Neural progenitor cell (in vitro differentiated cells): ENCODE data around the gene CYTL1. TPM values are rescaled to one million over a fixed set of nuclear protein-coding genes. Genes with fewer than 3 reads are reported as not detected.

Experiments used
- DNase-seq: peaks from one replicate; pipeline ENCODE4 v3.0.0-alpha.2; 2016; ENCODE audit warnings: low spot score
- H2AFZ ChIP-seq: fragments of 200-600 bp; sonication (generic); replicated peaks from 2 replicates; pipeline ENCODE4 v1.6.1; 2016; ENCODE audit warnings: antibody characterized with exemption
- H3F3A ChIP-seq: fragments of 200-600 bp; sonication (generic); 2 replicates; pipeline ENCODE4 v1.6.1; 2016; ENCODE audit warnings: antibody characterized with exemption, low read depth
- H3K27ac ChIP-seq: fragments of 200-600 bp; sonication (generic); 2 replicates; pipeline ENCODE4 v1.5.1; 2016; ENCODE audit warnings: mild to moderate bottlenecking
- H3K27me3 ChIP-seq: fragments of 200-600 bp; sonication (generic); 2 replicates; pipeline ENCODE4 v1.6.1; 2016; ENCODE audit warnings: mild to moderate bottlenecking, moderate library complexity
- H3K36me3 ChIP-seq: fragments of 200-600 bp; sonication (generic); 2 replicates; pipeline ENCODE4 v1.5.1; 2016
- H3K4me1 ChIP-seq: fragments of 200-600 bp; sonication (generic); 2 replicates; pipeline ENCODE4 v1.6.1; 2016; ENCODE audit warnings: mixed run types
- H3K4me2 ChIP-seq: fragments of 200-600 bp; sonication (generic); 2 replicates; pipeline ENCODE4 v1.6.1; 2016
- H3K4me3 ChIP-seq: fragments of 200-600 bp; sonication (generic); 2 replicates; pipeline ENCODE4 v1.5.1; 2016
- H3K79me2 ChIP-seq: fragments of 200-600 bp; sonication (generic); 2 replicates; pipeline ENCODE4 v1.6.1; 2016; ENCODE audit warnings: low read depth
- H3K9ac ChIP-seq: fragments of 200-600 bp; sonication (generic); 2 replicates; pipeline ENCODE4 v1.6.1; 2016
- H3K9me3 ChIP-seq: fragments of 200-600 bp; sonication (generic); 2 replicates; pipeline ENCODE4 v1.5.1; 2016; ENCODE audit warnings: low read depth
- H4K20me1 ChIP-seq: fragments of 200-600 bp; sonication (generic); 2 replicates; pipeline ENCODE4 v1.6.1; 2016; ENCODE audit warnings: low read depth
- H3K27ac Mint-ChIP-seq: 3 replicates; pipeline ENCODE4 v1.8.0; 2021; ENCODE audit warnings: mixed read lengths
- H3K27me3 Mint-ChIP-seq: 2 replicates; pipeline ENCODE4 v1.8.0; 2022; ENCODE audit warnings: low read depth, mild to moderate bottlenecking, inconsistent platforms, moderate library complexity, mixed read lengths; ENCODE audit not compliant: insufficient read depth
- H3K36me3 Mint-ChIP-seq: 3 replicates; pipeline ENCODE4 v1.8.0; 2021; ENCODE audit warnings: mixed read lengths
- H3K4me1 Mint-ChIP-seq: 3 replicates; pipeline ENCODE4 v1.8.0; 2021; ENCODE audit warnings: mixed read lengths
- H3K4me3 Mint-ChIP-seq: 3 replicates; pipeline ENCODE4 v1.8.0; 2021; ENCODE audit warnings: mild to moderate bottlenecking, moderate library complexity, mixed read lengths
- H3K9me3 Mint-ChIP-seq: 3 replicates; pipeline ENCODE4 v1.8.0; 2020; ENCODE audit warnings: mixed read lengths
- EZH2 ChIP-seq: fragments of 200-600 bp; sonication (generic); IDR thresholded peaks from 2 replicates; pipeline ENCODE4 v1.6.1; 2017; ENCODE audit warnings: antibody characterized with exemption, mild to moderate bottlenecking, moderate library complexity
- EZH2phosphoT487 ChIP-seq: fragments of 200-600 bp; sonication (generic); IDR thresholded peaks from 2 replicates; pipeline ENCODE4 v1.6.1; 2017; ENCODE audit warnings: antibody characterized with exemption
- total RNA-seq: library from RNA; depleted of rRNA; stranded (reverse); fragments of >200 nt; gene quantifications from 2 replicates; pipeline ENCODE4 v1.2.3, GENCODE V29; 2015; ENCODE audit warnings: low replicate concordance
- TF ChIP-seq, protein P1 (sequence below): fragments of 200-600 bp; sonication (generic); IDR thresholded peaks from 2 replicates; pipeline ENCODE4 v1.5.1; 2017; ENCODE audit warnings: antibody characterized with exemption, mild to moderate bottlenecking

CYTL1 gene
- total RNA-seq, 1 donor from 2014 or later: 3.1 TPM

DNA sequence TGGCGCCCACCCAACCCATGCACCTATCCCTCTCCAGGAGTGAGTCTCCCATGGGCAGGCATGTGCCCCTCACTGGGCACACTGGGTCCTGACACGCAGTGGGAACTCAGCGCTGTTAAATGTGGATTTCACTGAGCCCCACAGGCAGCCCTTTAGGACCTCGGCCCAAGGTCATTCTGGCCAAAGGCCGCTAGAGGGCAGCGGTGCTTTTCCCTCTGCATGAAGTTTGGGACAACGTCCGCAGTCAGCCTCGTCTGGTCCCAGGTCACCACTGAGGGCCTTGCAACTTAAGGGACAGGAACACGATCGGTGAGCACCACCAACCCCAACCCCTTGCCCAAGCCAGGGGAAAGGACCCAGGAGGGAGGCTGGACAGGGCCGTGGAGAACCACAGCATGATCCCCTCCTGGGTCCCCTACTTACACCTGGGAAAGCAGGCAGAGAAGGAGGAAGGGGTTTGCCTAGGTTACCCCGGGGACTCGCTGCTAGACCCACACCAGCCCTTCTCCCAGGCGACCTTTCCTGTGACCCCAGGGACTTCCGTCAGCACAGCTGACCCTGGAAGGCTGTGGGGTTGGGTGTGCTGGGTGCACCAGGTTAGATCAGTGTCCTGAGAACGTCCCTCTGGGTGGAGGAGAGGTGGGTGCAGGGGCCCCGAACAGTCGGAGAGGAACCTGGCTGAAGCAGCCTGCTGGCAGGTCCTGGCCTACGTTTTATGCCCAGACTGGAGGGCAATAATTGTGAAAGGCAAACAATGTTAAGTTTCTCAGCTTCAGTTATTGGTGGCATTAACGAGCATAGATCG, 24.0 kb downstream of the CYTL1 start:
- no peaks in the 10 kb centered on the region for H3K9me3 Mint-ChIP-seq
- TF ChIP-seq EZH2phosphoT487 (no peak), EZH2 (no peak)
- TF ChIP-seq, protein P1, sequence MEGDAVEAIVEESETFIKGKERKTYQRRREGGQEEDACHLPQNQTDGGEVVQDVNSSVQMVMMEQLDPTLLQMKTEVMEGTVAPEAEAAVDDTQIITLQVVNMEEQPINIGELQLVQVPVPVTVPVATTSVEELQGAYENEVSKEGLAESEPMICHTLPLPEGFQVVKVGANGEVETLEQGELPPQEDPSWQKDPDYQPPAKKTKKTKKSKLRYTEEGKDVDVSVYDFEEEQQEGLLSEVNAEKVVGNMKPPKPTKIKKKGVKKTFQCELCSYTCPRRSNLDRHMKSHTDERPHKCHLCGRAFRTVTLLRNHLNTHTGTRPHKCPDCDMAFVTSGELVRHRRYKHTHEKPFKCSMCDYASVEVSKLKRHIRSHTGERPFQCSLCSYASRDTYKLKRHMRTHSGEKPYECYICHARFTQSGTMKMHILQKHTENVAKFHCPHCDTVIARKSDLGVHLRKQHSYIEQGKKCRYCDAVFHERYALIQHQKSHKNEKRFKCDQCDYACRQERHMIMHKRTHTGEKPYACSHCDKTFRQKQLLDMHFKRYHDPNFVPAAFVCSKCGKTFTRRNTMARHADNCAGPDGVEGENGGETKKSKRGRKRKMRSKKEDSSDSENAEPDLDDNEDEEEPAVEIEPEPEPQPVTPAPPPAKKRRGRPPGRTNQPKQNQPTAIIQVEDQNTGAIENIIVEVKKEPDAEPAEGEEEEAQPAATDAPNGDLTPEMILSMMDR: peak; percentile 96
- H3K4me1 Mint-ChIP-seq: no peaks in the 10 kb centered on the region
- Histone ChIP-seq H3K4me1 (no peaks in the 10 kb centered on the region), H3K9ac (no peak overlapping the region), H3K79me2 (no peaks in the 10 kb centered on the region), H3K27ac (no peak overlapping the region), H3K36me3 (no peaks in the 10 kb centered on the region), H3K4me3 (no peak overlapping the region), H4K20me1 (no peaks in the 10 kb centered on the region), H3K4me2 (no peak overlapping the region), H2AFZ (peak overlapping the region; percentile 96), H3K27me3 (peaks cover 5% of the 10 kb centered on the region), H3K9me3 (no peaks in the 10 kb centered on the region), H3F3A (no peaks in the 10 kb centered on the region)
- no peaks in the 10 kb centered on the region for H3K36me3 Mint-ChIP-seq
- DNase-seq: peak; percentile 90
- H3K27ac Mint-ChIP-seq: no peak overlapping the region
- peaks cover 14% of the 10 kb centered on the region for H3K27me3 Mint-ChIP-seq
- no peak overlapping the region for H3K4me3 Mint-ChIP-seq

DNA sequence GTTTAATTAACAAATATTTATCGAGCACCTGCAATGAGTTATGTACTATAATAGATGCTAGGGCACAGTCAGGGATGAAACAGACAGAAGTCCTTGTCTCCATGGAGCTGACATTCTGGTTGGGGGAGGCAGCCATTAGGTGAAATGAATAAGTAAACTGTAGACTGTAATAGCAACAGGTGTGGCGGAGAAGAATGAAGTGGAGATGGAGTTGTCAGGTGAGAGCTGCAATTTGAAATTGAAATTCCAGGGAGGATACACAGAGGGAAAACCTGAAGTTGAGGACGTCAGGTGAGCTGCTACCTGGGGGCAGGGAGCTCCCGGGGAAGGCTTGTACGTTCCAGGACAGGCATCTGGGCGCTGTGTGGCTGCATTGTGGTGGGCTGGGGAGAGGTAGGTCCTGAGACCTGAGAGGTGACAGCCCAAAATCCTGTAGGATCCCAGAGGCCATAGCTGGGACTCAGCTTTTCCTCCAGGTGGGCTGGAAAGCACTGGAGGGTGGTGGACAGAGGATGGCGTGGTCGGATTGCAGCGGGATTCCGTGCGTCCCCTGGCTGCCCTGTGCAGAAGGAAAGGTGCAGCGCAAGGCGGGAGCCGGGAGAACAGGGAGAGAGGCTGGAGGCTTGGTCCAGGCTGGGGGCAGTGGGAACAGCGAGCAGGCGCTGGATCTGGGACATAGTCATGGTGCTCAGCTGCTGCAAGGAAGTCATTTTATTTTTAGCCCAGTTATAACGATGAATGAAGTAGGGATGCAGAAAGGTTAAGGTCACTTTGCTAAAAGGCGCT, 24.8 kb downstream of the CYTL1 start:
- Histone ChIP-seq H3K4me3 (no peak overlapping the region), H3K27me3 (peaks cover 5% of the 10 kb centered on the region), H3K4me1 (no peaks in the 10 kb centered on the region), H2AFZ (no peak overlapping the region), H4K20me1 (no peaks in the 10 kb centered on the region), H3K4me2 (no peak overlapping the region), H3K9ac (no peak overlapping the region), H3K36me3 (no peaks in the 10 kb centered on the region), H3F3A (no peaks in the 10 kb centered on the region), H3K27ac (no peak overlapping the region), H3K9me3 (no peaks in the 10 kb centered on the region), H3K79me2 (no peaks in the 10 kb centered on the region)
- Mint-ChIP-seq H3K4me1 (no peaks in the 10 kb centered on the region), H3K36me3 (no peaks in the 10 kb centered on the region), H3K4me3 (peak overlapping the region; percentile 13), H3K9me3 (no peaks in the 10 kb centered on the region), H3K27me3 (peaks cover 14% of the 10 kb centered on the region), H3K27ac (no peak overlapping the region)
- no peak for TF ChIP-seq EZH2
- TF ChIP-seq, protein P1: no peak
- no peak for TF ChIP-seq EZH2phosphoT487
- DNase-seq: no peak

DNA sequence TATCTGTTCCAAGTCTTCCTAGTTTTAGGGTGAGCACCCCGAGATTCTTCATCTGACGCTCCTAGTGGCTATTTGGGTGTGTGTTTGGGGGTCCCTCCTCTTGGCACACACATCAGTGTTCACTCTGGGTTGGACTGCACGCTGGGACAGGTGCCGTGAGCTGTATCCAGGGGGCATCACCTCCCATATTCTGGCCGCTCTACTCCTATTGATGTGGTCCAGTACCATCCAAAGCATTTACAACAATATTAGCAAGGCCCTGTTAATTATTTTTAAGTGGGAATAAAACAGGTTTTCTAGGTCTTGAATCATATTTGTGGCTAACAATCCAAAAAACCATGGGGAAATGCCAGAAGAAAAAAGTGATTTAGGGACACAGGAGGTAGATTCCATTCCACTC, 26.4 kb downstream of the CYTL1 start:
- Mint-ChIP-seq H3K36me3 (no peaks in the 10 kb centered on the region), H3K4me3 (no peak overlapping the region), H3K27ac (no peak overlapping the region), H3K9me3 (no peaks in the 10 kb centered on the region), H3K4me1 (peaks cover 2% of the 10 kb centered on the region), H3K27me3 (peaks cover 16% of the 10 kb centered on the region)
- H2AFZ ChIP-seq: no peak overlapping the region
- H3K4me2 ChIP-seq: no peak overlapping the region
- TF ChIP-seq EZH2phosphoT487: no peak
- TF ChIP-seq, protein P1: no peak
- TF ChIP-seq EZH2: no peak
- H3K4me1 ChIP-seq: no peaks in the 10 kb centered on the region
- H3K36me3 ChIP-seq: no peaks in the 10 kb centered on the region
- no peak overlapping the region for H3K4me3 ChIP-seq
- no peak overlapping the region for H3K27ac ChIP-seq
- DNase-seq: no peak
- H3K9ac ChIP-seq: no peak overlapping the region
- peaks cover 5% of the 10 kb centered on the region for H3K27me3 ChIP-seq
- H3K9me3 ChIP-seq: no peaks in the 10 kb centered on the region
- H3F3A ChIP-seq: no peaks in the 10 kb centered on the region
- H4K20me1 ChIP-seq: no peaks in the 10 kb centered on the region
- no peaks in the 10 kb centered on the region for H3K79me2 ChIP-seq
